HG03159 (cell line): ENCODE data around the gene PARVB.

Experiments
- ATAC-seq: cut with Tn5 transposase; IDR thresholded peaks from one replicate; pipeline ENCODE4 v1.9.1; 2021; ENCODE audit warnings: mild to moderate bottlenecking, moderate library complexity; ENCODE audit not compliant: unreplicated experiment

Gene PARVB

GRCh38 chr22:44209343-44209742 lies 185.2 kb downstream of the PARVB start:
- ATAC-seq: no peak

- ATAC-seq: no peak
Measured at GRCh38 chr22:44210722-44211121, 186.6 kb downstream of the PARVB start.

GRCh38 chr22:44211256-44211945 lies 187.3 kb downstream of the PARVB start:
- no peak for ATAC-seq

- no peak for ATAC-seq
Measured at GRCh38 chr22:44211946-44212930, 188.1 kb downstream of the PARVB start.

- ATAC-seq: no peak
Measured at GRCh38 chr22:44212936-44213335, 188.8 kb downstream of the PARVB start.

GRCh38 chr22:44213489-44214043 lies 189.5 kb downstream of the PARVB start:
- no peak for ATAC-seq

- no peak for ATAC-seq
Measured at GRCh38 chr22:44214187-44214586, 190.1 kb downstream of the PARVB start.

GRCh38 chr22:44214764-44215163 lies 190.7 kb downstream of the PARVB start:
- ATAC-seq: no peak

- ATAC-seq: no peak
Measured at GRCh38 chr22:44215287-44215686, 191.2 kb downstream of the PARVB start.

- ATAC-seq: no peak
Measured at GRCh38 chr22:44217346-44217745, 193.2 kb downstream of the PARVB start.

GRCh38 chr22:44218071-44218470 lies 194.0 kb downstream of the PARVB start:
- no peak for ATAC-seq

- no peak for ATAC-seq
Measured at GRCh38 chr22:44219101-44219870, 195.2 kb downstream of the PARVB start.

- ATAC-seq: no peak
Measured at GRCh38 chr22:44220727-44221680, 196.9 kb downstream of the PARVB start.

GRCh38 chr22:44221710-44222475 lies 197.8 kb downstream of the PARVB start:
- no peak for ATAC-seq
